ENCODE data around the gene SPEF2.
A peak's percentile ranks its signal among the peaks of the same experiment; 100 is the strongest.
"Not testable (repeated sequence)": the region's sequence is repeated elsewhere in the genome, so short reads cannot be mapped to it uniquely, and the experiment has no call there.

SPEF2 gene

GRCh38 chr5:35828082-35828598 lies 210.5 kb downstream of the SPEF2 start:
- DNase-seq = peak; percentile 50

GRCh38 chr5:35830587-35830986 lies 212.9 kb downstream of the SPEF2 start:
- DNase-seq = no peak

GRCh38 chr5:35832762-35833161 lies 215.1 kb downstream of the SPEF2 start:
- no peak for DNase-seq

GRCh38 chr5:35833224-35833623 lies 215.6 kb downstream of the SPEF2 start:
- no peak for DNase-seq

GRCh38 chr5:35835796-35836742 lies 218.4 kb downstream of the SPEF2 start:
- no peak for DNase-seq

GRCh38 chr5:35838370-35839042 lies 220.8 kb downstream of the SPEF2 start:
- peak; percentile 62 for DNase-seq

GRCh38 chr5:35842856-35843255 lies 225.2 kb downstream of the SPEF2 start:
- DNase-seq = no peak

- DNase-seq = not testable (repeated sequence)
Measured at GRCh38 chr5:35845508-35845907, 227.8 kb downstream of the SPEF2 start.

- DNase-seq = no peak
Measured at GRCh38 chr5:35847491-35847890, 229.8 kb downstream of the SPEF2 start.

GRCh38 chr5:35847961-35848360 lies 230.3 kb downstream of the SPEF2 start:
- DNase-seq = no peak

- DNase-seq = no peak
Measured at GRCh38 chr5:35849860-35850259, 232.2 kb downstream of the SPEF2 start.

GRCh38 chr5:35850967-35851680 lies 233.5 kb downstream of the SPEF2 start:
- DNase-seq = no peak

GRCh38 chr5:35852084-35852734 lies 234.5 kb downstream of the SPEF2 start:
- peak; percentile 67 for DNase-seq

- DNase-seq = no peak
Measured at GRCh38 chr5:35852773-35853172, 235.1 kb downstream of the SPEF2 start.

- DNase-seq = peak; percentile 74
Measured at GRCh38 chr5:35853631-35854030, 236.0 kb downstream of the SPEF2 start.

- peak; percentile 66 for DNase-seq
Measured at GRCh38 chr5:35854248-35854647, 236.6 kb downstream of the SPEF2 start.

GRCh38 chr5:35855187-35855586 lies 237.5 kb downstream of the SPEF2 start:
- DNase-seq = no peak

GRCh38 chr5:35856186-35856764 lies 238.6 kb downstream of the SPEF2 start:
- DNase-seq = not testable (repeated sequence)

GRCh38 chr5:35856765-35857351 lies 239.2 kb downstream of the SPEF2 start, which contains the start of gene IL7R:
Gene IL7R (plus strand): TSS chr5:35856891. CDS start chr5:35856978, 87 bp downstream.
- peak; percentile 39 for DNase-seq

- no peak for DNase-seq
Measured at GRCh38 chr5:35857606-35858205, 240.0 kb downstream of the SPEF2 start.

GRCh38 chr5:35859101-35859661 lies 241.5 kb downstream of the SPEF2 start:
- DNase-seq = no peak

Data from stimulated activated CD4-positive, alpha-beta T cell treated with anti-CD3 and anti-CD28 coated beads, Interleukin-15, amount 100 ng/mL, for 24 hours (primary cell).